ENCODE results near the gene SBNO2.
"Not testable (repeated sequence)": the region's sequence is repeated elsewhere in the genome, so short reads cannot be mapped to it uniquely, and the experiment has no call there.

The SBNO2 gene

GRCh38 chr19:1208830-1209229 is 34.8 kb upstream of the SBNO2 start:
- not testable (repeated sequence) for DNase-seq

GRCh38 chr19:1206864-1207450 is 32.9 kb upstream of the SBNO2 start:
- peak; percentile 27 for DNase-seq

GRCh38 chr19:1206150-1206863 is 32.2 kb upstream of the SBNO2 start:
- no peak for DNase-seq

- peak; percentile 99 for DNase-seq
Observed at GRCh38 chr19:1205114-1206099, 31.3 kb upstream of the SBNO2 start, which contains the start of gene STK11. Gene STK11 (plus strand): TSS chr19:1205778. CDS start chr19:1206914, 1,136 bp downstream.

GRCh38 chr19:1200614-1201013 is 26.5 kb upstream of the SBNO2 start:
- DNase-seq: not testable (repeated sequence)

GRCh38 chr19:1199531-1199930 is 25.5 kb upstream of the SBNO2 start:
- no peak for DNase-seq

- DNase-seq: peak; percentile 73
Observed at GRCh38 chr19:1189419-1189818, 15.4 kb upstream of the SBNO2 start.

- DNase-seq: no peak
Observed at GRCh38 chr19:1183543-1184172, 9.6 kb upstream of the SBNO2 start.

GRCh38 chr19:1182727-1183126 is 8.7 kb upstream of the SBNO2 start:
- DNase-seq: no peak

GRCh38 chr19:1182068-1182467 is 8.0 kb upstream of the SBNO2 start:
- DNase-seq: no peak

- DNase-seq: no peak
Observed at GRCh38 chr19:1181606-1182005, 7.5 kb upstream of the SBNO2 start.

GRCh38 chr19:1177322-1178114 is 3.5 kb upstream of the SBNO2 start:
- DNase-seq: no peak

- no peak for DNase-seq
Observed at GRCh38 chr19:1173159-1173844, 766 bp downstream of the SBNO2 start.

GRCh38 chr19:1172353-1173158 is 1.5 kb downstream of the SBNO2 start:
- DNase-seq: no peak

- DNase-seq: no peak
Observed at GRCh38 chr19:1171755-1172352, 2.2 kb downstream of the SBNO2 start.

- DNase-seq: no peak
Observed at GRCh38 chr19:1170938-1171754, 2.9 kb downstream of the SBNO2 start.

GRCh38 chr19:1169921-1170885 is 3.9 kb downstream of the SBNO2 start:
- DNase-seq: no peak

GRCh38 chr19:1169411-1169791 is 4.7 kb downstream of the SBNO2 start:
- no peak for DNase-seq

All from stimulated activated CD4-positive, alpha-beta T cell treated with anti-CD3 and anti-CD28 coated beads, Interleukin-4, amount 100 ng/mL, for 24 hours (primary cell).